Measurements from ENCODE around the gene VAMP3.
A peak's percentile ranks its signal among the peaks of the same experiment; 100 is the strongest.

VAMP3 gene

GRCh38 chr1:7745783-7746182, 25.3 kb upstream of the VAMP3 start:
- Histone ChIP-seq H3K27ac (ENCODE audit: low read length) (no peak overlapping the region), H3K9ac (ENCODE audit: low read length) (no peak overlapping the region), H3K4me3 (ENCODE audit: low read length) (no peak overlapping the region)

GRCh38 chr1:7747605-7748004, 23.5 kb upstream of the VAMP3 start:
- Histone ChIP-seq H3K9me3 (ENCODE audit: control insufficient read depth, low read depth, low read length) (no peaks in the 10 kb centered on the region), H3K36me3 (ENCODE audit: control insufficient read depth, low read depth, low read length) (no peaks in the 10 kb centered on the region), H3K4me3 (ENCODE audit: low read length) (no peak overlapping the region), H3K27me3 (ENCODE audit: control insufficient read depth, insufficient read depth, low read length) (no peaks in the 10 kb centered on the region), H3K27ac (ENCODE audit: low read length) (no peak overlapping the region), H3K9ac (ENCODE audit: low read length) (no peak overlapping the region), H3K4me1 (ENCODE audit: control insufficient read depth, low read depth, low read length) (peaks cover 7% of the 10 kb centered on the region)

More at GRCh38 chr1:7745783-7746182, 25.3 kb upstream of the VAMP3 start:
- no peaks in the 10 kb centered on the region for H3K36me3 ChIP-seq (ENCODE audit: control insufficient read depth, low read depth, low read length)
- no peaks in the 10 kb centered on the region for H3K27me3 ChIP-seq (ENCODE audit: control insufficient read depth, insufficient read depth, low read length)
- H3K9me3 ChIP-seq (ENCODE audit: control insufficient read depth, low read depth, low read length): no peaks in the 10 kb centered on the region
- no peaks in the 10 kb centered on the region for H3K4me1 ChIP-seq (ENCODE audit: control insufficient read depth, low read depth, low read length)

DNA sequence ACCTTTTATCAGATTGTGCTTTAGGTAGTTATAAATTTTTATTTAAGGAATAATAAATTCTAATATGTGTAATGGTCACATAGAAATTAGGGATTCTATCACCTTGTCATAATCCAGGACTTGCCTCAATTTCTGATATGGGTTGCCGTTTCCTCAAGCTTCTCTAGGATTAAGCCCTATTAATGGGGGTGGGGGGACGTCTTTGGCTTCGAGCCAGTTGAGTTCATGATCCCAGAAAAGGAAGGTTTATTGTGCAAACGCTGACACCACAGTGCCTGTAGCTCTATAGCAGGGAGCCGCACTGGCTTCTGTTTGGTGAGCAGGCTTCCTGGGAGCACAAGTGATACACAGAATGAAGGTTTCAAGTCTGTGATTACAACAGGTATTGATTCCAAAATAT, 22.0 kb upstream of the VAMP3 start:
- Histone ChIP-seq H3K9ac (ENCODE audit: low read length) (no peak overlapping the region), H3K4me3 (ENCODE audit: low read length) (no peak overlapping the region), H3K27ac (ENCODE audit: low read length) (no peak overlapping the region), H3K27me3 (ENCODE audit: control insufficient read depth, insufficient read depth, low read length) (no peaks in the 10 kb centered on the region), H3K9me3 (ENCODE audit: control insufficient read depth, low read depth, low read length) (no peaks in the 10 kb centered on the region), H3K4me1 (ENCODE audit: control insufficient read depth, low read depth, low read length) (peaks cover 8% of the 10 kb centered on the region), H3K36me3 (ENCODE audit: control insufficient read depth, low read depth, low read length) (no peaks in the 10 kb centered on the region)

DNA sequence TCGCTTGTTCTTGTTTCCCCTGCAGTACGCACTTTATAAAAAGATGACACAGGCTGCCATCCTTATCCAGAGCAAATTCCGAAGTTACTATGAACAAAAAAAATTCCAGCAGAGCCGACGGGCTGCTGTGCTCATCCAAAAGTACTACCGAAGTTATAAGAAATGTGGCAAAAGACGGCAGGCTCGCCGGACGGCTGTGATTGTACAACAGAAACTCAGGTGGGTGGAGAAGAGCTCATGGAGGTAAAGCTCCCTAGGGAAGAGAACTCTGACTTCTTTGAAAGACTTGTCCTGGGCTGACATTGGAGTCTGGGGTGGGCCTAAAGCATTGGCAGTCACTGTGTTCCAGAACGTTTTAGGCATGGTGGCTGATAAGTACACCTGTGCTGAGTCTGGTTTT, 19.9 kb upstream of the VAMP3 start:
- H3K27ac ChIP-seq (ENCODE audit: low read length): no peak overlapping the region
- H3K4me1 ChIP-seq (ENCODE audit: control insufficient read depth, low read depth, low read length): peaks cover 11% of the 10 kb centered on the region
- H3K27me3 ChIP-seq (ENCODE audit: control insufficient read depth, insufficient read depth, low read length): no peaks in the 10 kb centered on the region
- no peak overlapping the region for H3K9ac ChIP-seq (ENCODE audit: low read length)
- H3K4me3 ChIP-seq (ENCODE audit: low read length): no peak overlapping the region
- H3K9me3 ChIP-seq (ENCODE audit: control insufficient read depth, low read depth, low read length): no peaks in the 10 kb centered on the region
- H3K36me3 ChIP-seq (ENCODE audit: control insufficient read depth, low read depth, low read length): no peaks in the 10 kb centered on the region

DNA sequence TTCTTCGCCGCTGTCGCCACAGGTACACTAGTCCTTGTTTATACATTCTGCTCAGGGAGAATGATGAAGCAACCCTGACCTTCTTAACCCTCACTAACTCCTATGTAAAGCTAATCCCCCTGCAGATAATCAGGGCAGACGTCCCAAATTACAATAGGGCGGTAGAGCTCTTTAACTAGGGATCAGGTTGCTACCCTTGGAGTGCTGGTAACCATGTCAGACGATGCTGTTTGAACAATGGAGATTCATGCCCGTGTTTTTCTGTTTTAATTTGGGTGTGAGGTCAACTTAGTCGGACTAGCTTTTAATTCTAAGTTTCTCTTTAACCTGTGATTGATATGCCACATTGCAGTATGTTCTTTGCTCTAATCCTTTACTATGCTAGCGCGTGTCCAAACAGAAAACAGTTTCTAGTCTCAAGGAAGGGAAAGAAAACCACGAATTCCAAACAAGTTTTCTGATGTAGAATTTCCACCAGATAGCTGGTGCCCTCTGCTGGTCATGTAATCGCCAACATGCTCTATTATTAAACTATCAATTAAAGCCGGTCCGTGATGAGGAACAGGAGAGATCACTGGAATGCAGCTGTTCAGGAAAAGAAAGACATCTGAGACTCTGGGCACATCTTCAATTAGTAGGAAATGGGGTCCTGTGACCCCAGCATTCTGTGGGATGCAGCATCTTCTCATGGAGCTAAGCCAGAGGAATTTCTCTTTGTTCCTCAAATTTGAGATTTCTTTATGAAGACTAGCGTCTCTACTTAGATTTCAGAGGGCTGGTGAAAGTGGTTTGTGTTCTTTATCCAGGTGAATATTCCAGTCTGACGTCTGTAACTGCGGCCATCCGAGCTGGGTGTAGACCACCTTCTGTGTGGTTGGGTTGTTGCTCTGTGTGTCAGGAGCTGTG, 18.3 kb upstream of the VAMP3 start:
- Histone ChIP-seq H3K36me3 (ENCODE audit: control insufficient read depth, low read depth, low read length) (no peaks in the 10 kb centered on the region), H3K27ac (ENCODE audit: low read length) (peak overlapping the region; percentile 25), H3K4me3 (ENCODE audit: low read length) (peak overlapping the region; percentile 63), H3K27me3 (ENCODE audit: control insufficient read depth, insufficient read depth, low read length) (no peaks in the 10 kb centered on the region), H3K9ac (ENCODE audit: low read length) (peak overlapping the region; percentile 41), H3K4me1 (ENCODE audit: control insufficient read depth, low read depth, low read length) (peaks cover 11% of the 10 kb centered on the region), H3K9me3 (ENCODE audit: control insufficient read depth, low read depth, low read length) (no peaks in the 10 kb centered on the region)

GRCh38 chr1:7753641-7754040, 17.5 kb upstream of the VAMP3 start:
- Histone ChIP-seq H3K9me3 (ENCODE audit: control insufficient read depth, low read depth, low read length) (no peaks in the 10 kb centered on the region), H3K9ac (ENCODE audit: low read length) (no peak overlapping the region), H3K27ac (ENCODE audit: low read length) (no peak overlapping the region), H3K4me1 (ENCODE audit: control insufficient read depth, low read depth, low read length) (peaks cover 11% of the 10 kb centered on the region), H3K27me3 (ENCODE audit: control insufficient read depth, insufficient read depth, low read length) (no peaks in the 10 kb centered on the region), H3K36me3 (ENCODE audit: control insufficient read depth, low read depth, low read length) (no peaks in the 10 kb centered on the region), H3K4me3 (ENCODE audit: low read length) (no peak overlapping the region)

GRCh38 chr1:7754234-7754633, 16.9 kb upstream of the VAMP3 start:
- Histone ChIP-seq H3K9ac (ENCODE audit: low read length) (no peak overlapping the region), H3K36me3 (ENCODE audit: control insufficient read depth, low read depth, low read length) (no peaks in the 10 kb centered on the region), H3K27me3 (ENCODE audit: control insufficient read depth, insufficient read depth, low read length) (no peaks in the 10 kb centered on the region), H3K4me1 (ENCODE audit: control insufficient read depth, low read depth, low read length) (peaks cover 11% of the 10 kb centered on the region), H3K4me3 (ENCODE audit: low read length) (no peak overlapping the region), H3K9me3 (ENCODE audit: control insufficient read depth, low read depth, low read length) (no peaks in the 10 kb centered on the region), H3K27ac (ENCODE audit: low read length) (no peak overlapping the region)

DNA sequence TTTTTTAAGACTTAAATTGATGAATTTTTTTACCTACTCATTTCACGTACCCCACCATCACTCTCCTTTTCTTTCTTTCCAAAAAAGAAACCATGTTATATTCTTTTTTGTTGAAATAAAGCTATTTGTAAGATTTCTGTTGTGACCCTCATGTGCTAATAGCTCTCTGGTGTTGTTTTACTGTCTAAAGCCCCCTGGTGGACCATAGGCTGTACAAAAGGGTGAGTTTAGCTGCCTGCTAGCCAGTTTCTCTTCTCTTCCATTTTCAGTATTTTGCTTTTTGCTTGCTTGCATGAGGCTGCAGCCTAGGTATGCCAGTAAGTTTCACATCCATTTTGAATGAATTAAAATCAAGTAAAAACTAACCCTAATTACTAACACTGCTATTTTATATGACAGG, 15.6 kb upstream of the VAMP3 start:
- H3K4me3 ChIP-seq (ENCODE audit: low read length): no peak overlapping the region
- no peak overlapping the region for H3K9ac ChIP-seq (ENCODE audit: low read length)
- H3K27me3 ChIP-seq (ENCODE audit: control insufficient read depth, insufficient read depth, low read length): no peaks in the 10 kb centered on the region
- H3K36me3 ChIP-seq (ENCODE audit: control insufficient read depth, low read depth, low read length): no peaks in the 10 kb centered on the region
- no peak overlapping the region for H3K27ac ChIP-seq (ENCODE audit: low read length)
- no peaks in the 10 kb centered on the region for H3K9me3 ChIP-seq (ENCODE audit: control insufficient read depth, low read depth, low read length)
- peaks cover 11% of the 10 kb centered on the region for H3K4me1 ChIP-seq (ENCODE audit: control insufficient read depth, low read depth, low read length)

- no peak overlapping the region for H3K27ac ChIP-seq (ENCODE audit: low read length)
- peaks cover 3% of the 10 kb centered on the region for H3K4me1 ChIP-seq (ENCODE audit: control insufficient read depth, low read depth, low read length)
- H3K36me3 ChIP-seq (ENCODE audit: control insufficient read depth, low read depth, low read length): no peaks in the 10 kb centered on the region
- H3K27me3 ChIP-seq (ENCODE audit: control insufficient read depth, insufficient read depth, low read length): no peaks in the 10 kb centered on the region
- no peak overlapping the region for H3K9ac ChIP-seq (ENCODE audit: low read length)
- H3K9me3 ChIP-seq (ENCODE audit: control insufficient read depth, low read depth, low read length): no peaks in the 10 kb centered on the region
- no peak overlapping the region for H3K4me3 ChIP-seq (ENCODE audit: low read length)
Observed at GRCh38 chr1:7760245-7760644, 10.9 kb upstream of the VAMP3 start.

GRCh38 chr1:7761103-7761502, 10.0 kb upstream of the VAMP3 start:
- no peak overlapping the region for H3K27ac ChIP-seq (ENCODE audit: low read length)

DNA sequence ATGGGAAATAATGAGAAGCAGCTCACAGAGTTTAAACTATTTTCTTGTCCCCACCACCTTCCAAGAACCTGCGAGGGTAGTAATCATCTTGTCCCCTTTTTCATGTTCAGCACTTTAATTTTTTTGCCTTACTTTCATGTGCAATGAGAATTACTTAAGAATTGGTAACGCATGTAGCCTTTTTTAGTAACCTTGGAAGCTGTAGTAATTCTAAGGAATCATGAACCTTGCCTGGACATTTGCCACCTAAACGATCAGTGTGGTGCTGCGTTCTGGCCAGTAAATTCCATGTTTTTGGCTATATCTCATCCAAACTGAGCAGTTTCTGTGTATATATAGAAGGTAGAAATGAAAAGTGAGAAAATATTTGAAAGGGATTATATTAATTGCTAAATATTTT, 3.9 kb upstream of the VAMP3 start:
- Histone ChIP-seq H3K4me1 (ENCODE audit: control insufficient read depth, low read depth, low read length) (no peaks in the 10 kb centered on the region), H3K4me3 (ENCODE audit: low read length) (no peak overlapping the region), H3K36me3 (ENCODE audit: control insufficient read depth, low read depth, low read length) (no peaks in the 10 kb centered on the region), H3K9ac (ENCODE audit: low read length) (no peak overlapping the region), H3K9me3 (ENCODE audit: control insufficient read depth, low read depth, low read length) (no peaks in the 10 kb centered on the region), H3K27ac (ENCODE audit: low read length) (no peak overlapping the region), H3K27me3 (ENCODE audit: control insufficient read depth, insufficient read depth, low read length) (no peaks in the 10 kb centered on the region)

More at GRCh38 chr1:7761103-7761502, 10.0 kb upstream of the VAMP3 start:
- no peak overlapping the region for H3K4me3 ChIP-seq (ENCODE audit: low read length)
- no peaks in the 10 kb centered on the region for H3K27me3 ChIP-seq (ENCODE audit: control insufficient read depth, insufficient read depth, low read length)
- H3K4me1 ChIP-seq (ENCODE audit: control insufficient read depth, low read depth, low read length): no peaks in the 10 kb centered on the region
- no peaks in the 10 kb centered on the region for H3K36me3 ChIP-seq (ENCODE audit: control insufficient read depth, low read depth, low read length)
- H3K9ac ChIP-seq (ENCODE audit: low read length): no peak overlapping the region
- no peaks in the 10 kb centered on the region for H3K9me3 ChIP-seq (ENCODE audit: control insufficient read depth, low read depth, low read length)

DNA sequence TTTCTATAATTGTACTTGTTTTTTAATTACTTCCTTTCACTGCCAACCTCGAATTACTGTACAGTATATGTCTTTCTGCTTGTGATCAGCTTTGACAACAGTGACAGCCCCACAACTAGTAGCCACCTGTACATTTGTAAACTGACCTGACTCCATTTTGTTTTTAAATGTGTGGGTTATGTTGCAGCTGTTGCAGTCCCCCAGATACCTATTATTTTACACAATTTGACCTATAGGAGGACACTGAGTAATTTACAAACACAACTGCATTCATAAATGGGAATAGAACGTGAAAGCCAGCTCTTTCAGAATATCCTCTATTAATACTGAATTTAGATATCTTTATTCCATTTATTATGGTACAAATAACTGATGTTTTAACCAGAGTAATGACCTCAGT, 2.5 kb upstream of the VAMP3 start:
- no peaks in the 10 kb centered on the region for H3K4me1 ChIP-seq (ENCODE audit: control insufficient read depth, low read depth, low read length)
- H3K4me3 ChIP-seq (ENCODE audit: low read length): no peak overlapping the region
- no peaks in the 10 kb centered on the region for H3K9me3 ChIP-seq (ENCODE audit: control insufficient read depth, low read depth, low read length)
- no peaks in the 10 kb centered on the region for H3K27me3 ChIP-seq (ENCODE audit: control insufficient read depth, insufficient read depth, low read length)
- H3K9ac ChIP-seq (ENCODE audit: low read length): no peak overlapping the region
- no peak overlapping the region for H3K27ac ChIP-seq (ENCODE audit: low read length)
- H3K36me3 ChIP-seq (ENCODE audit: control insufficient read depth, low read depth, low read length): peaks cover 6% of the 10 kb centered on the region

Measured in iPS-18a (cell line).